HepG2 (cell line): Measurements from ENCODE around the gene YWHAE. TPM values are rescaled to one million over a fixed set of nuclear protein-coding genes. Genes with fewer than 3 reads are reported as not detected.

ENCODE experiments used
- MLLT10 ChIP-seq: sonication (generic); formaldehyde crosslinking; IDR thresholded peaks from 2 replicates; pipeline ENCODE4 v1.4.0; 2020; ENCODE audit warnings: missing genetic modification reagents
- MXD4 ChIP-seq: IDR thresholded peaks from 2 replicates; pipeline ENCODE4 v1.6.1; 2016; ENCODE audit warnings: mild to moderate bottlenecking, missing biosample characterization, missing genetic modification reagents
- POLR2G ChIP-seq: fragments of 200-400 bp; formaldehyde crosslinking; IDR thresholded peaks from 2 replicates; pipeline ENCODE4 v1.6.1; 2018; ENCODE audit warnings: mild to moderate bottlenecking, low read depth, low read length, moderate library complexity
- SMC3 ChIP-seq: IDR thresholded peaks from 2 replicates; pipeline ENCODE4 v1.6.1; 2011; ENCODE audit warnings: low read length, improper control_type of control experiment
- ZNF234 ChIP-seq: sonication (generic); formaldehyde crosslinking; conservative IDR thresholded peaks from 2 replicates; pipeline ENCODE4 v1.5.1; 2020; ENCODE audit warnings: mild to moderate bottlenecking, missing genetic modification reagents
- ZNF570 ChIP-seq: sonication (generic); formaldehyde crosslinking; IDR thresholded peaks from 2 replicates; pipeline ENCODE4 v1.4.0; 2020; ENCODE audit warnings: mild to moderate bottlenecking, missing genetic modification reagents, borderline replicate concordance
- ZNF746 ChIP-seq: sonication (generic); formaldehyde crosslinking; IDR thresholded peaks from 2 replicates; pipeline ENCODE4 v1.8.0; 2022; ENCODE audit warnings: mild to moderate bottlenecking, missing genetic modification reagents
- ZNF747 ChIP-seq: sonication (generic); formaldehyde crosslinking; IDR thresholded peaks from 2 replicates; pipeline ENCODE4 v1.8.1; 2023; ENCODE audit warnings: missing genetic modification reagents, mild to moderate bottlenecking, borderline replicate concordance
- ZNF850 ChIP-seq: sonication (generic); formaldehyde crosslinking; conservative IDR thresholded peaks from 2 replicates; pipeline ENCODE4 v1.9.0; 2021; ENCODE audit warnings: mild to moderate bottlenecking, missing genetic modification reagents
- polyA plus RNA-seq, 8 experiments: library from polyadenylated mRNA; depleted of rRNA in 3 of 8; stranded (reverse) in 7 of 8; unstranded in 1 of 8; fragments of >200 nt; fragmentation: Illumina TruSeq in 4 of 8; extraction: Trizol in 4 of 8; gene quantifications; 2 replicates each; pipeline versions ENCODE4 v1.2.1 to v1.2.3, GENCODE V29; 2011 to 2016; ENCODE audit warnings: low read depth in 4 of 8, missing spikeins in 1 of 8, mixed read lengths in 1 of 8; ENCODE audit not compliant: insufficient read depth in 1 of 8
- total RNA-seq, 5 experiments: library from RNA; depleted of rRNA; stranded (reverse); fragments of >200 nt; fragmentation: Illumina TruSeq; extraction: Trizol; gene quantifications; 2 replicates each; pipeline ENCODE4 v1.2.3, GENCODE V29; 2016; ENCODE audit warnings: low read depth in 1 of 5
- TF ChIP-seq, protein P1 (sequence below): sonication (generic); formaldehyde crosslinking; IDR thresholded peaks from 2 replicates; pipeline ENCODE4 v1.4.0; 2020; ENCODE audit warnings: missing genetic modification reagents
- TF ChIP-seq, protein P2 (sequence below): sonication (generic); formaldehyde crosslinking; IDR thresholded peaks from 2 replicates; pipeline ENCODE4 v1.5.1; 2020; ENCODE audit warnings: mild to moderate bottlenecking, missing genetic modification reagents, moderate library complexity
- TF ChIP-seq, protein P3 (sequence below): sonication (generic); formaldehyde crosslinking; IDR thresholded peaks from 2 replicates; pipeline ENCODE4 v1.5.1; 2020; ENCODE audit warnings: missing genetic modification reagents, mild to moderate bottlenecking, borderline replicate concordance
- TF ChIP-seq, protein P4 (sequence below): IDR thresholded peaks from 2 replicates; pipeline ENCODE4 v1.6.1; 2016; ENCODE audit warnings: missing genetic modification reagents, missing compliant biosample characterization
- TF ChIP-seq, protein P5 (sequence below): IDR thresholded peaks from 2 replicates; pipeline ENCODE4 v1.4.0; 2020; ENCODE audit warnings: mild to moderate bottlenecking, missing genetic modification reagents
- TF ChIP-seq, protein P6 (sequence below): sonication (generic); formaldehyde crosslinking; conservative IDR thresholded peaks from 2 replicates; pipeline ENCODE4 v1.4.0; 2020; ENCODE audit warnings: missing genetic modification reagents

YWHAE gene
- total and polyA plus RNA-seq, 2 of the 13 experiments (the other 11 are each of a cell fraction or from before 2014, with no cell fraction given), result 256 to 335 TPM

DNA sequence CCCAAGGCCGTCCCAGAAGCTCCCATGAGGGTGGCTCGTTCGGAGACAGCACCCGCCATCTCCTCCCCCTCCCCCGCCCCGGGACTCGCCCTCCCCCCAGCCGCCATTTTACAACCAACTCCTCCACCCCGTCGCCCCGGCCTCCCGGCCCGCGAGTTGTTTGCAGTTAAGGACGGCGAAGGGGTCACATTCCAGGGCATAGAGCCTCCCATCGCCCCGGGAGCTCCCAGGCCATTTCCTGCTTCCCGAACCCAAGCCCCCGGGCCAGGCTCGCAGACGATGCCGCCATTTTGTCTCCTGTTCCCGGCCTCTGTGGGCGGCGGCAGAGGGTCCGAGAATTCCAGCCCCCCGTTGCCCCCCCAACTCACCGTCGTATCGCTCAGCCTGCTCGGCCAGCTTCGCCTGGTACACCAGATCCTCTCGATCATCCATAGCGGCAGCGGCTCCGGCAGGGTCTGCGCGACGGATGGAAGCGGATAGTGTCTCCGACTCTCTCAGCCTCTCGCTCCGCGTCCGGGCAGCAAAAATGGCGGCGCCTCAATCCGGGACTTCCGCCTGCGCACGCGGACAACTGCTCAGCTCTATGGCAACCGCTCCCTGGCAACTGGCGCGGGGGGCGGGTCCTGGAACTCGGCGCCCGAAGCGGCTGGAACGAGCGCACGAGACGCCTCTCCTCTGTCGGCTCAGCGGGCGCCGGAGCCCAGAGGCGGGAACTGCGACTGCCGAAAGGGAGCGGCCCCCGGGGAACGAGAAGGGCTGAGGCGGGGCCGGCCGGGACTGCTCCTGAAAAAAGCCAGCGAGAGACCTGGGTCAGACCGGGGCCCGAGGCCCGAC lies at the start of gene YWHAE (continued):
- TF ChIP-seq, protein P1, sequence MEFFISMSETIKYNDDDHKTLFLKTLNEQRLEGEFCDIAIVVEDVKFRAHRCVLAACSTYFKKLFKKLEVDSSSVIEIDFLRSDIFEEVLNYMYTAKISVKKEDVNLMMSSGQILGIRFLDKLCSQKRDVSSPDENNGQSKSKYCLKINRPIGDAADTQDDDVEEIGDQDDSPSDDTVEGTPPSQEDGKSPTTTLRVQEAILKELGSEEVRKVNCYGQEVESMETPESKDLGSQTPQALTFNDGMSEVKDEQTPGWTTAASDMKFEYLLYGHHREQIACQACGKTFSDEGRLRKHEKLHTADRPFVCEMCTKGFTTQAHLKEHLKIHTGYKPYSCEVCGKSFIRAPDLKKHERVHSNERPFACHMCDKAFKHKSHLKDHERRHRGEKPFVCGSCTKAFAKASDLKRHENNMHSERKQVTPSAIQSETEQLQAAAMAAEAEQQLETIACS, result no peak
- TF ChIP-seq MLLT10 (CRISPR knock-in tag), result no peak
- no peak for TF ChIP-seq ZNF747
- no peak for TF ChIP-seq ZNF570
- TF ChIP-seq ZNF850 (CRISPR knock-in tag), result peak; percentile 88; the same call in 1 of the 2 replicates
- TF ChIP-seq, protein P2, sequence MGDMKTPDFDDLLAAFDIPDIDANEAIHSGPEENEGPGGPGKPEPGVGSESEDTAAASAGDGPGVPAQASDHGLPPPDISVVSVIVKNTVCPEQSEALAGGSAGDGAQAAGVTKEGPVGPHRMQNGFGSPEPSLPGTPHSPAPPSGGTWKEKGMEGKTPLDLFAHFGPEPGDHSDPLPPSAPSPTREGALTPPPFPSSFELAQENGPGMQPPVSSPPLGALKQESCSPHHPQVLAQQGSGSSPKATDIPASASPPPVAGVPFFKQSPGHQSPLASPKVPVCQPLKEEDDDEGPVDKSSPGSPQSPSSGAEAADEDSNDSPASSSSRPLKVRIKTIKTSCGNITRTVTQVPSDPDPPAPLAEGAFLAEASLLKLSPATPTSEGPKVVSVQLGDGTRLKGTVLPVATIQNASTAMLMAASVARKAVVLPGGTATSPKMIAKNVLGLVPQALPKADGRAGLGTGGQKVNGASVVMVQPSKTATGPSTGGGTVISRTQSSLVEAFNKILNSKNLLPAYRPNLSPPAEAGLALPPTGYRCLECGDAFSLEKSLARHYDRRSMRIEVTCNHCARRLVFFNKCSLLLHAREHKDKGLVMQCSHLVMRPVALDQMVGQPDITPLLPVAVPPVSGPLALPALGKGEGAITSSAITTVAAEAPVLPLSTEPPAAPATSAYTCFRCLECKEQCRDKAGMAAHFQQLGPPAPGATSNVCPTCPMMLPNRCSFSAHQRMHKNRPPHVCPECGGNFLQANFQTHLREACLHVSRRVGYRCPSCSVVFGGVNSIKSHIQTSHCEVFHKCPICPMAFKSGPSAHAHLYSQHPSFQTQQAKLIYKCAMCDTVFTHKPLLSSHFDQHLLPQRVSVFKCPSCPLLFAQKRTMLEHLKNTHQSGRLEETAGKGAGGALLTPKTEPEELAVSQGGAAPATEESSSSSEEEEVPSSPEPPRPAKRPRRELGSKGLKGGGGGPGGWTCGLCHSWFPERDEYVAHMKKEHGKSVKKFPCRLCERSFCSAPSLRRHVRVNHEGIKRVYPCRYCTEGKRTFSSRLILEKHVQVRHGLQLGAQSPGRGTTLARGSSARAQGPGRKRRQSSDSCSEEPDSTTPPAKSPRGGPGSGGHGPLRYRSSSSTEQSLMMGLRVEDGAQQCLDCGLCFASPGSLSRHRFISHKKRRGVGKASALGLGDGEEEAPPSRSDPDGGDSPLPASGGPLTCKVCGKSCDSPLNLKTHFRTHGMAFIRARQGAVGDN, result peak; percentile 86
- peak; percentile 92 for TF ChIP-seq MXD4 (CRISPR knock-in tag)
- TF ChIP-seq, protein P3, sequence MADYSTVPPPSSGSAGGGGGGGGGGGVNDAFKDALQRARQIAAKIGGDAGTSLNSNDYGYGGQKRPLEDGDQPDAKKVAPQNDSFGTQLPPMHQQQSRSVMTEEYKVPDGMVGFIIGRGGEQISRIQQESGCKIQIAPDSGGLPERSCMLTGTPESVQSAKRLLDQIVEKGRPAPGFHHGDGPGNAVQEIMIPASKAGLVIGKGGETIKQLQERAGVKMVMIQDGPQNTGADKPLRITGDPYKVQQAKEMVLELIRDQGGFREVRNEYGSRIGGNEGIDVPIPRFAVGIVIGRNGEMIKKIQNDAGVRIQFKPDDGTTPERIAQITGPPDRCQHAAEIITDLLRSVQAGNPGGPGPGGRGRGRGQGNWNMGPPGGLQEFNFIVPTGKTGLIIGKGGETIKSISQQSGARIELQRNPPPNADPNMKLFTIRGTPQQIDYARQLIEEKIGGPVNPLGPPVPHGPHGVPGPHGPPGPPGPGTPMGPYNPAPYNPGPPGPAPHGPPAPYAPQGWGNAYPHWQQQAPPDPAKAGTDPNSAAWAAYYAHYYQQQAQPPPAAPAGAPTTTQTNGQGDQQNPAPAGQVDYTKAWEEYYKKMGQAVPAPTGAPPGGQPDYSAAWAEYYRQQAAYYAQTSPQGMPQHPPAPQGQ (CRISPR knock-in tag), result no peak
- TF ChIP-seq, protein P4, sequence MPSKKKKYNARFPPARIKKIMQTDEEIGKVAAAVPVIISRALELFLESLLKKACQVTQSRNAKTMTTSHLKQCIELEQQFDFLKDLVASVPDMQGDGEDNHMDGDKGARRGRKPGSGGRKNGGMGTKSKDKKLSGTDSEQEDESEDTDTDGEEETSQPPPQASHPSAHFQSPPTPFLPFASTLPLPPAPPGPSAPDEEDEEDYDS (CRISPR knock-in tag), result peak; percentile 66
- peak; percentile 97 for TF ChIP-seq POLR2G
- TF ChIP-seq ZNF234 (CRISPR knock-in tag), result no peak; the same call in 1 of the 2 replicates
- TF ChIP-seq, protein P5, sequence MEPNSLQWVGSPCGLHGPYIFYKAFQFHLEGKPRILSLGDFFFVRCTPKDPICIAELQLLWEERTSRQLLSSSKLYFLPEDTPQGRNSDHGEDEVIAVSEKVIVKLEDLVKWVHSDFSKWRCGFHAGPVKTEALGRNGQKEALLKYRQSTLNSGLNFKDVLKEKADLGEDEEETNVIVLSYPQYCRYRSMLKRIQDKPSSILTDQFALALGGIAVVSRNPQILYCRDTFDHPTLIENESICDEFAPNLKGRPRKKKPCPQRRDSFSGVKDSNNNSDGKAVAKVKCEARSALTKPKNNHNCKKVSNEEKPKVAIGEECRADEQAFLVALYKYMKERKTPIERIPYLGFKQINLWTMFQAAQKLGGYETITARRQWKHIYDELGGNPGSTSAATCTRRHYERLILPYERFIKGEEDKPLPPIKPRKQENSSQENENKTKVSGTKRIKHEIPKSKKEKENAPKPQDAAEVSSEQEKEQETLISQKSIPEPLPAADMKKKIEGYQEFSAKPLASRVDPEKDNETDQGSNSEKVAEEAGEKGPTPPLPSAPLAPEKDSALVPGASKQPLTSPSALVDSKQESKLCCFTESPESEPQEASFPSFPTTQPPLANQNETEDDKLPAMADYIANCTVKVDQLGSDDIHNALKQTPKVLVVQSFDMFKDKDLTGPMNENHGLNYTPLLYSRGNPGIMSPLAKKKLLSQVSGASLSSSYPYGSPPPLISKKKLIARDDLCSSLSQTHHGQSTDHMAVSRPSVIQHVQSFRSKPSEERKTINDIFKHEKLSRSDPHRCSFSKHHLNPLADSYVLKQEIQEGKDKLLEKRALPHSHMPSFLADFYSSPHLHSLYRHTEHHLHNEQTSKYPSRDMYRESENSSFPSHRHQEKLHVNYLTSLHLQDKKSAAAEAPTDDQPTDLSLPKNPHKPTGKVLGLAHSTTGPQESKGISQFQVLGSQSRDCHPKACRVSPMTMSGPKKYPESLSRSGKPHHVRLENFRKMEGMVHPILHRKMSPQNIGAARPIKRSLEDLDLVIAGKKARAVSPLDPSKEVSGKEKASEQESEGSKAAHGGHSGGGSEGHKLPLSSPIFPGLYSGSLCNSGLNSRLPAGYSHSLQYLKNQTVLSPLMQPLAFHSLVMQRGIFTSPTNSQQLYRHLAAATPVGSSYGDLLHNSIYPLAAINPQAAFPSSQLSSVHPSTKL, result no peak
- TF ChIP-seq SMC3, result no peak
- TF ChIP-seq, protein P6, sequence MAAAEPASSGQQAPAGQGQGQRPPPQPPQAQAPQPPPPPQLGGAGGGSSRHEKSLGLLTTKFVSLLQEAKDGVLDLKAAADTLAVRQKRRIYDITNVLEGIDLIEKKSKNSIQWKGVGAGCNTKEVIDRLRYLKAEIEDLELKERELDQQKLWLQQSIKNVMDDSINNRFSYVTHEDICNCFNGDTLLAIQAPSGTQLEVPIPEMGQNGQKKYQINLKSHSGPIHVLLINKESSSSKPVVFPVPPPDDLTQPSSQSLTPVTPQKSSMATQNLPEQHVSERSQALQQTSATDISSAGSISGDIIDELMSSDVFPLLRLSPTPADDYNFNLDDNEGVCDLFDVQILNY (CRISPR knock-in tag), result no peak; the same call in none of the 2 replicates
- peak; percentile 56; the same call in 1 of the 2 replicates for TF ChIP-seq ZNF746 (CRISPR knock-in tag)
